ENCODE measurements around the gene SPTAN1. TPM values are rescaled to one million over a fixed set of nuclear protein-coding genes. Genes with fewer than 3 reads are reported as not detected.

Gene SPTAN1
- total RNA-seq, 4 donors from 2014 or later: 223 to 390 (median 286) TPM

- TF ChIP-seq POLR2A (IDR thresholded peaks at IDR 0.05): no peak
- TF ChIP-seq POLR2AphosphoS5 (IDR thresholded peaks at IDR 0.05): no peak
- TF ChIP-seq CTCF (IDR thresholded peaks at IDR 0.05): no peak
- no peak for TF ChIP-seq EP300 (IDR thresholded peaks at IDR 0.05)
- 73 to 85% methylated on average over 4 of the region's 4 CpGs for WGBS, 2 donors (ENCODE audit: low coverage in 1 of 2)
- Histone ChIP-seq H3K27ac (no peak overlapping the region), H3K4me1 (no peaks in the 10 kb centered on the region), H3K36me3 (peaks cover 0 to 100% of the 10 kb centered on the region in 2 donors), H3K9me3 (no peaks in the 10 kb centered on the region), H3K27me3 (no peaks in the 10 kb centered on the region), H3K4me3 (no peak overlapping the region)
- ATAC-seq: no peak
Observed at GRCh38 chr9:128529191-128529590, 23.2 kb upstream of the SPTAN1 start.

DNA sequence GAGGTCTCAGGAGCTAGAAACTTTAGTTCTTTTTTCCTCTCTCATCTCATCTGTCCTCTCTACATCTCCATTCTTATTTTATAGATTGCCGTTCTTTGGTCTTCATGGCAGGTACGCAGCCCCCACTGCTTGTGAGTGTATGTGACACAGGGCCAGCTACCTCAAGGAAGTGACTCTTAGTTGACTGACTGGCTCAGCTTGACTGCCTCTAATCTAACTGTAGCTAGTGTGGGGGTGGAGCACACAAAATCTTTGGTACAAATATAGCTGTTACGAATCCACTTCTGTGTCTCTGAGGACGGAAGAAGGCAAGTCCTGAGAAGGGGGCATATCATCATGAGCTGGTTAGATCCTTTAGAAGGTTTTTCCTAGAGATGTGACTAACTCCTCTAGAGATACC lies 19.8 kb upstream of the SPTAN1 start:
- TF ChIP-seq POLR2AphosphoS5 (IDR thresholded peaks at IDR 0.05) (no peak), CTCF (IDR thresholded peaks at IDR 0.05) (no peak)
- Histone ChIP-seq H3K36me3 (peaks cover 0 to 100% of the 10 kb centered on the region in 2 donors), H3K27ac (no peak overlapping the region), H3K4me1 (no peaks in the 10 kb centered on the region), H3K4me3 (no peak overlapping the region), H3K27me3 (no peaks in the 10 kb centered on the region), H3K9me3 (no peaks in the 10 kb centered on the region)
- 80 to 82% methylated on average over 3 to 4 of the region's 4 CpGs for WGBS, 2 donors (ENCODE audit: low coverage in 1 of 2)
- no peak for ATAC-seq

GRCh38 chr9:128540634-128541360 lies 11.6 kb upstream of the SPTAN1 start:
- TF ChIP-seq POLR2A (IDR thresholded peaks at IDR 0.05): no peak
- no peak for TF ChIP-seq EP300 (IDR thresholded peaks at IDR 0.05)
- no peak for TF ChIP-seq POLR2AphosphoS5 (IDR thresholded peaks at IDR 0.05)
- TF ChIP-seq CTCF (IDR thresholded peaks at IDR 0.05): no peak
- no peaks in the 10 kb centered on the region for H3K9me3 ChIP-seq
- H3K36me3 ChIP-seq: peaks cover 0 to 79% of the 10 kb centered on the region in 2 donors
- no peaks in the 10 kb centered on the region for H3K27me3 ChIP-seq
- no peak overlapping the region for H3K4me3 ChIP-seq
- 58 to 100% methylated on average over 1 to 3 of the region's 3 CpGs for WGBS, 2 donors (ENCODE audit: low coverage in 1 of 2)
- H3K27ac ChIP-seq: no peak overlapping the region
- H3K4me1 ChIP-seq: no peaks in the 10 kb centered on the region
- ATAC-seq: peak; percentile 78

GRCh38 chr9:128546504-128546903 lies 5.9 kb upstream of the SPTAN1 start:
- no peak overlapping the region for H3K4me3 ChIP-seq
- no peaks in the 10 kb centered on the region for H3K9me3 ChIP-seq
- WGBS, 2 donors (ENCODE audit: low coverage in 1 of 2): 85 to 87% methylated on average over 3 of the region's 3 CpGs
- TF ChIP-seq EP300 (IDR thresholded peaks at IDR 0.05) (no peak), POLR2A (IDR thresholded peaks at IDR 0.05) (no peak), CTCF (IDR thresholded peaks at IDR 0.05) (no peak), POLR2AphosphoS5 (IDR thresholded peaks at IDR 0.05) (no peak)
- no peak for ATAC-seq
- H3K27me3 ChIP-seq: no peaks in the 10 kb centered on the region
- H3K27ac ChIP-seq: no peak overlapping the region
- H3K36me3 ChIP-seq: peaks cover 0 to 22% of the 10 kb centered on the region in 2 donors
- H3K4me1 ChIP-seq: peaks cover 11 to 31% (median 20%) of the 10 kb centered on the region in 3 donors

- Histone ChIP-seq H3K4me3 (no peak overlapping the region), H3K27ac (peak overlapping the region; percentile 97 to 100 (median 98)), H3K4me1 (peaks cover 11 to 39% (median 22%) of the 10 kb centered on the region in 3 donors), H3K9me3 (no peaks in the 10 kb centered on the region), H3K36me3 (no peaks in the 10 kb centered on the region), H3K27me3 (no peaks in the 10 kb centered on the region)
- ATAC-seq: no peak
- WGBS, 2 donors (ENCODE audit: low coverage in 1 of 2): 81 to 89% methylated on average over 6 to 7 of the region's 7 CpGs
- no peak for TF ChIP-seq POLR2A (IDR thresholded peaks at IDR 0.05)
- no peak for TF ChIP-seq CTCF (IDR thresholded peaks at IDR 0.05)
- TF ChIP-seq POLR2AphosphoS5 (IDR thresholded peaks at IDR 0.05): no peak
- no peak for TF ChIP-seq EP300 (IDR thresholded peaks at IDR 0.05)
Observed at GRCh38 chr9:128548876-128549275, 3.5 kb upstream of the SPTAN1 start.

Data from gastroesophageal sphincter (tissue), 4 donors.